Activated naive CD4-positive, alpha-beta T cell treated with anti-CD3 and anti-CD28 coated beads, Interleukin-2, amount 50 U/mL, for 24 hours (primary cell): ENCODE results near the gene SOCS1.
"Not testable (repeated sequence)": the region's sequence is repeated elsewhere in the genome, so short reads cannot be mapped to it uniquely, and the experiment has no call there.

Experiments used
- H3K27ac Mint-ChIP-seq: one replicate; pipeline ENCODE4 v1.8.0; 2021; ENCODE audit warnings: mild to moderate bottlenecking, mixed read lengths
- H3K27me3 Mint-ChIP-seq: one replicate; pipeline ENCODE4 v1.8.0; 2021; ENCODE audit warnings: mixed read lengths
- H3K36me3 Mint-ChIP-seq: one replicate; pipeline ENCODE4 v1.8.0; 2021; ENCODE audit warnings: mixed read lengths
- H3K4me1 Mint-ChIP-seq: one replicate; pipeline ENCODE4 v1.8.0; 2021; ENCODE audit warnings: mixed read lengths
- H3K4me3 Mint-ChIP-seq: one replicate; pipeline ENCODE4 v1.8.0; 2021; ENCODE audit warnings: mild to moderate bottlenecking, mixed read lengths
- H3K9me3 Mint-ChIP-seq: one replicate; pipeline ENCODE4 v1.8.0; 2021; ENCODE audit warnings: mixed read lengths

The SOCS1 gene

DNA sequence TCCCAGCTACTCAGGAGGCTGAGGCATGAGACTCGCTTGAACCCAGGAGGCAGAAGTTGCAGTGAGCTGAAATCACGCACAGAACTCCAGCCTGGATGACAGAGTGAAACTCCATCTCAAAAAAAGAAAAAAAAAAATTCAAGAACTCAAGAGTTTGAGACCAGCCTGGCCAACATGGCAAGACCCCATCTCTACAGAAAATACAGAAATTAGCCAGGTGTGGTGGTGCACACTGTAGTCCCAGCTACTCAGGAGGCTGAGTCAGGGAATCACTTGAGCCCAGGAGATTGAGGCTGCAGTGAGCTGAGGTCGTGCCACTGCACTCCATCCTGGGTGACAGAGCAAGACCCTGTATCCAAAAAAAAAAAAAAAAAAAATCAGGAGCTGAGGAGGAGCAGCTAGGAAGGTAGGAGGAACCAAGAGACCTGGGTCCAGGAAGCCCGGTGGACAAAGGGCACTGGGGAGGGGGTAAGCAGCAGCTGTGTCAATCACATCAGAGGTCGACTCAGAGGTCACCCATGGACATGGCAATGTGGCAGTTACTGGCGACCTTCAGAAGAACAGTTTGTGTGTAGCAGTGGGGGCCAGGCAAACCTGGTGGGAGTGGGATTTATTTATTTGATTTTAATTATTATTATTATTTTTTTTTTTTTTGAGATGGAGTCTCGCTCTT lies 36.2 kb upstream of the SOCS1 start:
- Mint-ChIP-seq H3K4me1 (peaks cover 6% of the 10 kb centered on the region), H3K27ac (no peak overlapping the region), H3K9me3 (no peaks in the 10 kb centered on the region), H3K36me3 (no peaks in the 10 kb centered on the region), H3K4me3 (no peak overlapping the region), H3K27me3 (no peaks in the 10 kb centered on the region)

DNA sequence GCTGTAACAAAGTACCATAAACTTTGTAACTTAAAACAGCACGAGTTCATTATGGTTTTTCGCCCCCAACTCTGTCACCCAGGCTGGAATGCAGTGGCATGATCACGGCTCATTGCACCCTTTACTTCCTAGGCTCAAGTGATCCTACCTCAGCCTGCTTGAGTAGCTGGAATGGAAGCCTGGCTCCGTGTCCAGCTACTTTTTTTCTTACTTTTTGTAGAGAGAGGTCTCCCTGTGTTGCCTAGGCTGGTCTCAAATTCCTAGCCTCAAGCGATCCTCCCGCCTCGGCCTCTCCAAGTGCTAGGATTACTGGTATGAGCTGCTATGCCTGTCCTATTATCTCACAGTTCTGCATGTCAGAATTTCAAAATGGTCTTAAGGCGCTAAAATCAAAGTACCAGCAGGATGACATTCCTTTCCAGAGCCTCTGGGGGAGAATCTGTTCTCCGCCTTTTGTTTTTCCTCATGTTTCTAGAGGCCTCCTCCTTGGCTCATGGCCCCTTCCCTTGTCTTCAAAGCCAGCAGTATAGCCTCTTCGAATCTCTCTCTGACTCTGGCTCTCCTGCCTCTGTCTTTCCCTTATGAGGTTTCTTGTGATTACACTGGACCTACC lies 35.2 kb upstream of the SOCS1 start:
- no peak overlapping the region for H3K4me3 Mint-ChIP-seq
- no peaks in the 10 kb centered on the region for H3K36me3 Mint-ChIP-seq
- H3K27me3 Mint-ChIP-seq, result no peaks in the 10 kb centered on the region
- H3K27ac Mint-ChIP-seq, result no peak overlapping the region
- H3K9me3 Mint-ChIP-seq, result no peaks in the 10 kb centered on the region
- H3K4me1 Mint-ChIP-seq, result no peaks in the 10 kb centered on the region

DNA sequence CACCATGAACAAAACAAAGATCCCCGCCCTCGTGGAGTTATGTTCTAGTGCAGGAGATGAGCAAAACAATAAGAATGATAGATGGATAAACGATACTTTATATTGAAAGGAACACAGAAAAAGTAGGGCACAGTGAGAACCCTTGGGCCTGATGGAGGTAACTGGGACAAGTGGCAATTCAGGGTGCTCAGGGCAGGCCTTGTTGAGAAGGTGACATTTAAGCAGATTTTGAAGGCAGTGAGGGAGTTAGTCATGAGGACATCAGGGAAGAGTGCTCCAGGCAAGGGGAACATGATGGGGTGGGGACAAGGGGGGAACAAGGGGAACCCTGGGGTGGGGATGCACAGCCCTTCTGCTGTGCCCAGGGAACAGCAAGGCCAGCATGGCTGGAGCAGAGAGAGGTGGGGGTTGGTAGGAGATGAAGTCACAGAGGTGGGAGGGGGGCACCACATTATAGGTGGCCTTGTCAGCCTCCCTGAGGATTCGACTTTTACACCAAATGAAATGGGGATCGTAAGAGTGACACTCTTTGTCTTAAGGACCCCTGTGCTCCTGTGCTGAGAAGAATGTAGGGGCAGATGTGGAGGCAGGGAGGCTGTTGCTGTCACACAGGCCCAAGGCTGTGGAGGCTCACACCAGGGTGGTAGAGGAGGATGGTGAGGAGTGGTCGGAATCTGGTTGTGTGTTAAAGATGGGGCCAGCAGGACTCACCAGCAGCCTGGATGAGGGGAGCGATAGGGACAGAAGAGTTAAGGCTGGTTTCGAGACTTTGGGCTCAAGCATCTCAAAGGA lies 34.3 kb upstream of the SOCS1 start:
- H3K9me3 Mint-ChIP-seq, result no peaks in the 10 kb centered on the region
- H3K27me3 Mint-ChIP-seq, result no peaks in the 10 kb centered on the region
- no peaks in the 10 kb centered on the region for H3K4me1 Mint-ChIP-seq
- peak overlapping the region; percentile 37 for H3K27ac Mint-ChIP-seq
- no peak overlapping the region for H3K4me3 Mint-ChIP-seq
- H3K36me3 Mint-ChIP-seq, result no peaks in the 10 kb centered on the region

DNA sequence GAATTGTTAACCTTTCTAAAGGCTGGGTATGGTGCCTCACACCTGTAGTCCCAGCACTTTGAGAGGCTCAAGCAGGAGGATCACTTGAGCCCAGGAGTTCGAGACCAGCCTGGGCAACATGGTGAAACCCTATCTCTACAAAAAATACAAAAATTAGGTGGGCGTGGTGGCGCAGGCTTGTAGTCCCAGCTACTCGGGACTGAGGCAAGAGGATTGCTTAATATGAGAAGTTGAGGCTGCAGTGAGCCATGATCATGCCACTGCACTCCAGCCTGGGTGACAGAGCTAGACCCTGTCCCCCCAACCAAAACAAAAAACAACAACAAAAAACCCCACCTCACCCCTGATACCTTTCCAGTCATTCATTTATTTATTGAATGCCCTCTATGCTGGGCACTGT lies 33.7 kb upstream of the SOCS1 start:
- H3K36me3 Mint-ChIP-seq, H3K27me3 Mint-ChIP-seq, H3K27ac Mint-ChIP-seq, H3K4me3 Mint-ChIP-seq, H3K9me3 Mint-ChIP-seq, H3K4me1 Mint-ChIP-seq: not testable (repeated sequence)

DNA sequence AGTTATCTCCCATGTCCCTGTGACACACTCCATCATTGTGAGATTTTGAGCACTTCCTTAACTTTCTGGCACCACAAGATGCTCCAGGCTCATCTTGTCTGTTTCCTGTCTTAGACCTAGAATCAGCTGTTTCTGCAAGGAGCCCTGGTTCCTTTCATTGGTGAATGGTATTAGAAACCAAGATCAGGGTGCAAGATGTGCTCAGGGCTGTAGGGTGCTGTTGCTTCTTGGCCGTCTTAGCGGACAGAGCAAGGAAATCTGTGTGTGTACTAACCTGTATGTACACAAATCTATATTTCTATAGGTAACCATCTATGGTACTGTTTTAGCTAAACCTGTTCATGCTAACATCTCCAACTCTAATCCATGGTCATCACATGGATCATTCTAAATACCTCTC lies 33.2 kb upstream of the SOCS1 start:
- no peaks in the 10 kb centered on the region for H3K9me3 Mint-ChIP-seq
- H3K4me3 Mint-ChIP-seq, result no peak overlapping the region
- H3K27me3 Mint-ChIP-seq, result no peaks in the 10 kb centered on the region
- no peak overlapping the region for H3K27ac Mint-ChIP-seq
- H3K36me3 Mint-ChIP-seq, result no peaks in the 10 kb centered on the region
- no peaks in the 10 kb centered on the region for H3K4me1 Mint-ChIP-seq

DNA sequence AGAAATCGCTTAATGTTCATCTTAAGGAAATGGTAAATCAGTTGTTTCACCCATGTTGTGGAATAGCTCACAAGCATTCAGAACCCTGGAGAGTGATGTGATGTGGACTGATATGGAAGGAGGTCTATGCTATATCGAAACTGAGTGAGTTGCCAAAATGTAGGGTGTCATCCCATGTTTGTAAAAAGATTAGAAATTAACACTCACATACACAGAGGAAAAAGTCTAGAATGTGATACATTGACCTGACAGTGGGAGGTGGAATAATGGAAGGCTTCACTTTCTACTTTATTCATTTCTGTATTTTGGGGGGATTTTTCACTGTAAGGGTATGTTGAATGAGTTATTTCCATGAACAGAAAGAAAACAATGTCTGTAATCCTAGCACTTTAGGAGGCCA lies 29.8 kb upstream of the SOCS1 start:
- Mint-ChIP-seq H3K9me3 (no peaks in the 10 kb centered on the region), H3K36me3 (no peaks in the 10 kb centered on the region), H3K27ac (no peak overlapping the region), H3K27me3 (no peaks in the 10 kb centered on the region), H3K4me3 (no peak overlapping the region), H3K4me1 (no peaks in the 10 kb centered on the region)

DNA sequence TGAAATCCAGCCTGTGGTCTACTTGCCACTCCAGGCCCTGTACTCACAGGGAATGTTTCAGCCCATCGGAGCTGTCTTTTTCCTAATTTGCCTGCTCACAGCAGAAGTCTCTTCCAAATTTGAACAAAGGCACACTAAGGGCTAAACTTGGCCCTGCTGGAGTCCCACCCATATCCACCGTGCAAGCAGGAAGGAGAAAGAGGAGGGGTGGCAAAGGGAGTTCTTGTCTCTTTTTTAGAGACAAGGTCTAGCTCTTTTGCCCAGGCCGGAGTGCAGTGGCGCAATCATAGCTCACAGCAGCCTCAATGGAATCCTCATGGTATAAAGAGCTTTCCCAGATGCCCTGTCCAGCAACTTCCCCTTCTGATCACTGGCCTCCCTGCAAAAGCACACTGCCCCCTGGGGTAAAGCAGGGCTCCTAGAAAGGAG lies 27.8 kb upstream of the SOCS1 start:
- Mint-ChIP-seq H3K27me3 (no peaks in the 10 kb centered on the region), H3K4me3 (no peak overlapping the region), H3K36me3 (no peaks in the 10 kb centered on the region), H3K4me1 (no peaks in the 10 kb centered on the region), H3K27ac (no peak overlapping the region), H3K9me3 (no peaks in the 10 kb centered on the region)

DNA sequence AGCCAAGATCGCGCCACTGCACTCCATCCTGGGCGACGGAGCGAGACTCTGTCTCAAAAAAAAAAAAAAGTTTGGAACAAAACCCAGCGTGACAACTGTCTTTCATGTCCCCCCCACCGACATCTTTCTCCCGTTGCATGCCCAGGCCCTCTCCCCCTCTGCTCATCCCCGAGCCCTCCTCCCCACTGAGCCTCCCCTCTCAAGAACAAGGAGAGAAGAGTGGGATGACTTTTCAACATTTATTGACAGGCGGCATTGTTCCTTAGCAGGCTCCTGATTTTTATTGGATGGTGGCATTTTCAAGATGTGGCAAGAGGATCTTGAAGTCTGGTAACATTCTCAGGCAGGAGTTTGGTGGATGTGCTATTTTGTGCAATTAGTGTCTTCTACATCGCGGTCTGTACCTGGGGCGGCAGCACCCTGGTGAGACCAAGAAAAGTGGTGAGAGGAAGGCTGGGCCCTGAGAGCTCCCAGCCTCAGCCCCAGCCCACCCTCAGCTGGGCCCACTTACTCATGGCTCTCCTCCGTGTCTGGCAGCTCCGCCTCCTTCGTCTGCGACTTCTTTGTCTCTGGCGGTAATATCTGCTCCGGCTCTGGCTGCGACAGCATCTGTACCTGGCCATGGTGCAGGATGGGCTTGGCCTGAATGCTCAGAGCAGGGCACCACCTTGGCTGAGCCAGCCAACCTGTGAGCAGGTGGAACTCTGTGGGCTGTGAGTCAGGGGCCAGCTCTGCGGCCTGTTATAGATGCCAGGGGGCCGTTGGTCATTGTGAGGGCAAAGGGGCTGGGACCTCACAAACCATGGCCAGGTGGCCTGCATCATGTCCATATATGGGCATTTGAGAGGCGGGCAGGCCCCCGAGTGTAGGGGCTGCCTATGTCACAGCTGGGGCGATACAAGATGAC lies 24.9 kb upstream of the SOCS1 start, which contains the start of gene PRM1:
Gene PRM1, minus strand, starts transcription at position 715 of the 907 bp plus-strand sequence. Its CDS starts 92 bp downstream, at position 623.
- Mint-ChIP-seq H3K4me3 (no peak within 1 kb of the TSS), H3K4me1 (no peaks in the 10 kb centered on the region), H3K27me3 (no peaks in the 10 kb centered on the region), H3K36me3 (no peaks in the 10 kb centered on the region), H3K27ac (peak within 1 kb of the TSS; percentile 35), H3K9me3 (no peaks in the 10 kb centered on the region)

DNA sequence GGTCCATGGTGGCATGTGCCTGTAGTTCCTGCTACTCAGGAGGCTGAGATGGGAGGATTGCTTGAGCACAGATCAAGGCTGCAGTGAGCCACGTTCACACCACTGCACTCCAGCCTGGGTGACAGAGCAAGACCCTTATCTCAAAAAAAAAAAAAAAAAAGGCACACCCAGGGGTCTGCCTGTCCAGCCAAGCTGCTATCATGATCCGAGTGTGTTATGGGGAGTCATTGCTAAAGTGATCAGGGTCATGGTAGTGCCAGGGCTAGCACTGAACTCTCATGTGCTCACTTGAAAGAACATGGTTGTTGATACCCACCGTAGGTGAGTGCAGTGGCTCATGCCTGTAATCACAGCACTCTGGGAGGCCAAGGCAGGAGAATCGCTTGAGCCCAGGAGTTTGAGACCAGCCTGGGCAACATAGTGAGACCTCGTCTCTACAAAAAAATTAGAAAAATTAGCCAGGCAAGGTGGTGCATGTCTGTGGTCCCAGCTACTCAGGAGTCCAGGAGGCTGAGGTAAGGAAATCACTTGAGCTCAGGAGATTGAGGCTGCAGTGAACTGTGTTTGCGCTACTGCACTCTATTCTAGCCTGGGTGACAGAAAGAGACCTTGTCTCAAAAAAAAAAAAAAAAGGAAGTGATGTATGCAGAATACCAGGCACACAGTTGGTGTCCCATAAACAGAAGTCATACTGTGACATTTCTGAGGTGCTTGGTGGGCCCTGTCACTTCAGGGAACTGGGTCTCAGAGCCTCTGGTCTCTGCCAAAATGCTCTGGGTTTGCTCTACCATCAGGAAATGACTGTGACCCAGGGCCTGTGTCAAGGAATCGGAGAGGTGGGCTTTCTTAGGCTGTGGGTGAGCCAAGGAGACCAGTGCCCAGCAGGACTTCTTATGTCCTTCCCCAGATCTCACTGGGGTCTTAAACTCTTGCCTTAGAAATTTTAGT lies 23.0 kb upstream of the SOCS1 start:
- Mint-ChIP-seq H3K4me1 (no peaks in the 10 kb centered on the region), H3K27ac (no peak overlapping the region), H3K9me3 (no peaks in the 10 kb centered on the region), H3K36me3 (no peaks in the 10 kb centered on the region), H3K4me3 (no peak overlapping the region), H3K27me3 (no peaks in the 10 kb centered on the region)

DNA sequence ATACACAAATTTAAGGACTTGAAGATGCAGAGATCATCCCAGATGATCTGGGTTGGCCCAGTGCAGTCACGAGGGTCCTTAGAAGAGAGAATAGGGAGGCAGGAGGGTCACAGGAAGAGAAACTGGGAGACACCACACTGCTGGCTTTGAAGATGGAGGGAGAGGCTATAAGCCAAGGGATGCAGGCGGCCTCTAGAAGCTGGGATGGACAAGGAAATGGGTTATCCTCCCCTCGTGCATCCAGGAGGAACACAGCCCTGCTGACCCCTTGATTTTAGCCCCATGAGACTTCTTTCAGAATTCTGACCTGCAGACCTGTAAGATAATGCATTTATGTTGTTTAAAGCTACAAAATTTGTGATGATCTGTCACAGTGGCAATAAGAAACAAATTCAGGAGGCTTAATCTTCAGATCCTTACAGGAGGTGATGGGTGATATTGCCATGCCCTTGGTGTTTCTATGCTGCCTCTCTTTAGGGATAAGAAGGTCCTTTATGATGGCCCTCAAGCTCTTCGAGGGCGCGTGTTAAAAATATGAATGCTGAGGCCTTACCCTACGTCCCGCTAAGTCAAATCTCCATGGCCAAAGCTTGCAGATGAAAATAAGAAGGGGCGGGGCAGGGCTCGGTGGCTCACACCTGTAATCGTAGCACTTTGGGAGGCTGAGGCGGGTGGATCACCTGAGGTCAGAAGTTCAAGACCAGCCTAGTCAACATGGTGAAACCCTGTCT lies 21.8 kb upstream of the SOCS1 start:
- no peak overlapping the region for H3K4me3 Mint-ChIP-seq
- H3K36me3 Mint-ChIP-seq, result no peaks in the 10 kb centered on the region
- no peaks in the 10 kb centered on the region for H3K4me1 Mint-ChIP-seq
- no peaks in the 10 kb centered on the region for H3K27me3 Mint-ChIP-seq
- H3K27ac Mint-ChIP-seq, result no peak overlapping the region
- H3K9me3 Mint-ChIP-seq, result no peaks in the 10 kb centered on the region

DNA sequence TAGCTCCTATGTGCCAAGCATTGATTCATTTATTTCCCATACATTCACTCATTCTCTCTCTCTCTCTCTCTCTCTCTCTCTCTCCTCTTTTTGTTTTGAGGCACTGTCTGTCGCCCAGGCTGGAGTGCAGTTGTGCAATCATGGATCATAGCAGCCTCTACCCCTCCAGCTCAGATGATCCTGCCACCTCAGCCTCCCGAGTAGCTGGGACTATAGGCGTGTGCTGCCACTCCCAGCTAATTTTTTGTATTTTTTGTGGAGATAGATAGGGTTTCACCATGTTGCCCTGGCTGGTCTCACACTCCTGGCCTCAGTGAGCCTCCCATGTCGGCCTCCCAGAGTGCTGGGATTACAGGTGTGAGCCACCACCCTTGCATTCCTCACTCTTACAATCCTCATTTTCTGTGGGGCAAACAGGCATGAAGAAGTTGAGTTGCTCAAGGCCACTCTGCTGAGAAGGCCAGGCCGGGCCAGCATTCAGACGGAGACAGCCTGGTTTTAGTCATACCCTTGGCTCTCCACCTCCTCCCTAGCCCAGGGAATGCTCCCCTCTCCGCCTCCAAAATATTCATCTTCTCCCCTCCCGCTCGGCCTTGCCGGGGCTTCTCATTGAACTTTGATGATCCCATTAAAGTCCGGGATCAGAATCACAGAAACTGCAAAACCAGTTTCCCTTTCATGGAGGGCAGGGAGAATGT lies 21.0 kb upstream of the SOCS1 start:
- Mint-ChIP-seq H3K27me3 (no peaks in the 10 kb centered on the region), H3K4me1 (no peaks in the 10 kb centered on the region), H3K27ac (peak overlapping the region; percentile 48), H3K9me3 (no peaks in the 10 kb centered on the region), H3K36me3 (no peaks in the 10 kb centered on the region), H3K4me3 (no peak overlapping the region)

DNA sequence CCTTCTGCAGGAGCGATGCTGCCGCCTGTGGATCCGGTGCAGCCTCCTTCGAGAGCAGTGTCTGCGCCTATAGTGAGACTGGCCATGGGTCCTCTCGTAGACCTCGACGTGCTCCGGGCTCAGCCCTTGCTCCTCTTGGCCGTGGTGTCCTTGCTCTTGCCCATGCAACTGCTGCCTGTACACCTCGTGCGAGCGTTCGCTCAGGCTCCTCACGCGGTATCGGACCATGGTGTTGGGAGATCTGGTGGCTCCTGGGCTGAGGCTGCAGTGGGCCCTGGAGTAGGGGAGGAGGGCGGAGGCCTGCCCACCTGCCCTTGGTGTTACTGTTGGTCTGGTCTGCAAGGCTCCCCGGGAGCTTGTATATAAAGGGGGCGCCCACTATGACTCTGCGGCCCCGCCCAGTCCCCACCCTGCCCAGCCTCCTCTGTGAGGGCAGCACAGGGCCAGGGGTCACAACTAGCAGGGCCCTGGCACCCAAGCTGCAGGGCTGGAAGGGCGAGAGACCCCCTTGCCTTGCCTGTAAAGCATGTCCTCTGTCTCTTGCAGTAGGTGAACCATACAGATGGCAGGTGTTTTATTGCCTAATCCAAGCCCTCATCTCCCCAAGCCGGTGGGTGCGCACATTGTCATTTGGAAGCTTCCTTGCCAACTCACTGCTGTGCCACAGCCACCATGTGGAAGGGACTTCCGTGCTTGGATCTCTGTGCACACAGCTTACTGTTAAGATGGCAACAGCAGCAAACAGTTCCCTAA lies 20.3 kb upstream of the SOCS1 start, which contains the start of gene PRM2:
Gene PRM2, minus strand, starts transcription at position 338 of the 753 bp plus-strand sequence. Its CDS starts 110 bp downstream, at position 228.
- Mint-ChIP-seq H3K4me1 (no peaks in the 10 kb centered on the region), H3K9me3 (no peaks in the 10 kb centered on the region), H3K36me3 (no peaks in the 10 kb centered on the region), H3K4me3 (no peak within 1 kb of the TSS), H3K27me3 (no peaks in the 10 kb centered on the region), H3K27ac (peak within 1 kb of the TSS; percentile 48)

DNA sequence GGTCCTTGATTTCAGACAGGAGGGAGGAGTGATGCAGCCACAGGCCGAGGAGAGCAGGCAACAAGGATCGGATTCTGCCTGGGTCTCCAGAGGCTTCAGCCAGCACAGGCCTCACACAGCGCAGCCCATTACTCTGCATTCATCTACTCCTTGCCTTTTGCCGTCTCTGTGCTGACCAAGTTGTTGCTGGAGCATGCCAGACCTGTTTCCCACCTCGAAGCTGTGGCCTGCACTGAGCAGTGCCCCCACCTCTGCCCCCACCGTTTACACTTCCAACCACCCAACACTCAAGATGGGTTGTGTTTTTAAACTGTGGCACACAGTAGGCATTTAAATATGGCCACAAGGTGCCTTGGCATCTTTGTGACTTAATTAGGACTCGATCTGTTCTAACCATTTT lies 19.0 kb upstream of the SOCS1 start:
- Mint-ChIP-seq H3K27ac (no peak overlapping the region), H3K4me1 (no peaks in the 10 kb centered on the region), H3K36me3 (no peaks in the 10 kb centered on the region), H3K27me3 (no peaks in the 10 kb centered on the region), H3K4me3 (no peak overlapping the region), H3K9me3 (no peaks in the 10 kb centered on the region)
